ENCODE data around the gene HOXB6.

DNA sequence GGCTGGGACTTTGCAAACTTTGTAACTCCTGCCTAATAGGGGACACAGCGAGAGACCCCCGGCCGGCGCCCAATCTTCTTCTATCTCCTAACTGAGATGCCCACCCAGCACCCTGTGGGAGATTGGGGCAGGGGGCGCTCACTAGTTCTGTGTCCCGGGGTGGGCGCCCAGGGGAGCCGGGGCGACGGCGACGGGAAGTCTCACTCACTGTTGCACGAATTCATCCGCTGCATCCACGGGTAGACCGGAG is 7.3 kb downstream of the HOXB6 start:
- TF ChIP-seq ZNF8 (CRISPR knock-in tag; IDR thresholded peaks at IDR 0.05) (no peak), ZFP3 (CRISPR knock-in tag; IDR thresholded peaks at IDR 0.05) (no peak), ISL1 (CRISPR knock-in tag; IDR thresholded peaks at IDR 0.05) (no peak), ZNF70 (CRISPR knock-in tag; IDR thresholded peaks at IDR 0.05) (no peak), RARB (CRISPR knock-in tag; IDR thresholded peaks at IDR 0.05) (no peak), TCF4 (CRISPR knock-in tag; IDR thresholded peaks at IDR 0.05; ENCODE audit: borderline replicate concordance) (no peak), ZFP30 (CRISPR knock-in tag; IDR thresholded peaks at IDR 0.05) (no peak), OSR1 (CRISPR knock-in tag; IDR thresholded peaks at IDR 0.05) (no peak), TOX (CRISPR knock-in tag; IDR thresholded peaks at IDR 0.05; ENCODE audit: borderline replicate concordance) (no peak), ARNTL (CRISPR knock-in tag; IDR thresholded peaks at IDR 0.05; ENCODE audit: borderline replicate concordance, low read depth) (no peak), ESRRG (CRISPR knock-in tag; IDR thresholded peaks at IDR 0.05) (no peak)
- TF ChIP-seq, protein P1, sequence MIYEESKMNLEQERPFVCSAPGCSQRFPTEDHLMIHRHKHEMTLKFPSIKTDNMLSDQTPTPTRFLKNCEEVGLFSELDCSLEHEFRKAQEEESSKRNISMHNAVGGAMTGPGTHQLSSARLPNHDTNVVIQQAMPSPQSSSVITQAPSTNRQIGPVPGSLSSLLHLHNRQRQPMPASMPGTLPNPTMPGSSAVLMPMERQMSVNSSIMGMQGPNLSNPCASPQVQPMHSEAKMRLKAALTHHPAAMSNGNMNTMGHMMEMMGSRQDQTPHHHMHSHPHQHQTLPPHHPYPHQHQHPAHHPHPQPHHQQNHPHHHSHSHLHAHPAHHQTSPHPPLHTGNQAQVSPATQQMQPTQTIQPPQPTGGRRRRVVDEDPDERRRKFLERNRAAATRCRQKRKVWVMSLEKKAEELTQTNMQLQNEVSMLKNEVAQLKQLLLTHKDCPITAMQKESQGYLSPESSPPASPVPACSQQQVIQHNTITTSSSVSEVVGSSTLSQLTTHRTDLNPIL (CRISPR knock-in tag; IDR thresholded peaks at IDR 0.05; ENCODE audit: low read depth), result no peak
- TF ChIP-seq, protein P2, sequence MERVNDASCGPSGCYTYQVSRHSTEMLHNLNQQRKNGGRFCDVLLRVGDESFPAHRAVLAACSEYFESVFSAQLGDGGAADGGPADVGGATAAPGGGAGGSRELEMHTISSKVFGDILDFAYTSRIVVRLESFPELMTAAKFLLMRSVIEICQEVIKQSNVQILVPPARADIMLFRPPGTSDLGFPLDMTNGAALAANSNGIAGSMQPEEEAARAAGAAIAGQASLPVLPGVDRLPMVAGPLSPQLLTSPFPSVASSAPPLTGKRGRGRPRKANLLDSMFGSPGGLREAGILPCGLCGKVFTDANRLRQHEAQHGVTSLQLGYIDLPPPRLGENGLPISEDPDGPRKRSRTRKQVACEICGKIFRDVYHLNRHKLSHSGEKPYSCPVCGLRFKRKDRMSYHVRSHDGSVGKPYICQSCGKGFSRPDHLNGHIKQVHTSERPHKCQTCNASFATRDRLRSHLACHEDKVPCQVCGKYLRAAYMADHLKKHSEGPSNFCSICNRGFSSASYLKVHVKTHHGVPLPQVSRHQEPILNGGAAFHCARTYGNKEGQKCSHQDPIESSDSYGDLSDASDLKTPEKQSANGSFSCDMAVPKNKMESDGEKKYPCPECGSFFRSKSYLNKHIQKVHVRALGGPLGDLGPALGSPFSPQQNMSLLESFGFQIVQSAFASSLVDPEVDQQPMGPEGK (CRISPR knock-in tag; IDR thresholded peaks at IDR 0.05; ENCODE audit: borderline replicate concordance), result no peak
- TF ChIP-seq, protein P3, sequence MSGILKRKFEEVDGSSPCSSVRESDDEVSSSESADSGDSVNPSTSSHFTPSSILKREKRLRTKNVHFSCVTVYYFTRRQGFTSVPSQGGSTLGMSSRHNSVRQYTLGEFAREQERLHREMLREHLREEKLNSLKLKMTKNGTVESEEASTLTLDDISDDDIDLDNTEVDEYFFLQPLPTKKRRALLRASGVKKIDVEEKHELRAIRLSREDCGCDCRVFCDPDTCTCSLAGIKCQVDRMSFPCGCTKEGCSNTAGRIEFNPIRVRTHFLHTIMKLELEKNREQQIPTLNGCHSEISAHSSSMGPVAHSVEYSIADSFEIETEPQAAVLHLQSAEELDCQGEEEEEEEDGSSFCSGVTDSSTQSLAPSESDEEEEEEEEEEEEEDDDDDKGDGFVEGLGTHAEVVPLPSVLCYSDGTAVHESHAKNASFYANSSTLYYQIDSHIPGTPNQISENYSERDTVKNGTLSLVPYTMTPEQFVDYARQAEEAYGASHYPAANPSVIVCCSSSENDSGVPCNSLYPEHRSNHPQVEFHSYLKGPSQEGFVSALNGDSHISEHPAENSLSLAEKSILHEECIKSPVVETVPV (CRISPR knock-in tag; IDR thresholded peaks at IDR 0.05), result no peak

Data from SK-N-SH treated with all-trans-retinoic acid at 6 μM for 48 hours (cell line).